HG03066 (cell line): ENCODE results near the gene HELB.

ENCODE experiments used
- ATAC-seq: cut with Tn5 transposase; IDR thresholded peaks from one replicate; pipeline ENCODE4 v1.9.1; 2021; ENCODE audit warnings: low read depth; ENCODE audit not compliant: unreplicated experiment

Gene HELB

GRCh38 chr12:66354291-66354690 is 52.0 kb downstream of the HELB start:
- ATAC-seq, result no peak

DNA sequence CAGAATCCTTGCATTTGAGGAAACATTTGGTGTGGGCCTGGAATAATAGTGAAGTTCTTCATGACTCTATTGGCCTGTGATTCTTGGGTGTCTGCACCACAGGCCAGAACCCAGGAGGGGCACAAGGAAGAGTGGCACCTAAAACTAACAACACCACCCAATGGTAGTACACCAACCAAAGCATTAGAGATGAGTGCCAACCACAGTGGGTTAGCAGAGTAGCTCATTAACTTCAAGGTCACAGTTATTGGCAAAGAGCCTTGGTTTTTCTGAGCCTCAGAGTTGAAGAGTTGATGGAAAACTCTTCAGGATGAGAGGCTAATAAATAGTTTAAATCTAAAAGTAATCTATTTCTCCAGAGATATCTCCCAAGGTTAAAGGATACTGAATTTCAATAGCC is 57.0 kb downstream of the HELB start:
- ATAC-seq, result no peak

DNA sequence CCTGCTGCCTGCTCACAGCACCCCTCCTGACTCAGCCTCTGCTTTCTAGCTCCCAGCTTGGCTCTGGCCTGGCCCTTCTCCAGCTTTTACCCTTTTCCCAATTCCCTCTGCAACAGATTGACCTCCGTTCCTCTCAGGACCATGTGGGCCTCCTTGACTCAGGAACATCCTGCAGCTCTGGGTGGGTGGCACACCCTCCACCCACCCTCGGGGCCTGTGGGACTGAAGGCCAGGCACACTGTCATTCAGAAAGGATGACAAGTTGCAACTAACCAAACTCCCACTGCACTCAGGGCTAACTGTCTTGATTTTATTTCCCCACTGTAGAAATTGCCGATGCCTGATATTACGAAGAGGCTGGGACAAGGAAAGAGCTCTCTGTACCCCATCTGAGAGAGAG is 59.4 kb downstream of the HELB start:
- no peak for ATAC-seq

DNA sequence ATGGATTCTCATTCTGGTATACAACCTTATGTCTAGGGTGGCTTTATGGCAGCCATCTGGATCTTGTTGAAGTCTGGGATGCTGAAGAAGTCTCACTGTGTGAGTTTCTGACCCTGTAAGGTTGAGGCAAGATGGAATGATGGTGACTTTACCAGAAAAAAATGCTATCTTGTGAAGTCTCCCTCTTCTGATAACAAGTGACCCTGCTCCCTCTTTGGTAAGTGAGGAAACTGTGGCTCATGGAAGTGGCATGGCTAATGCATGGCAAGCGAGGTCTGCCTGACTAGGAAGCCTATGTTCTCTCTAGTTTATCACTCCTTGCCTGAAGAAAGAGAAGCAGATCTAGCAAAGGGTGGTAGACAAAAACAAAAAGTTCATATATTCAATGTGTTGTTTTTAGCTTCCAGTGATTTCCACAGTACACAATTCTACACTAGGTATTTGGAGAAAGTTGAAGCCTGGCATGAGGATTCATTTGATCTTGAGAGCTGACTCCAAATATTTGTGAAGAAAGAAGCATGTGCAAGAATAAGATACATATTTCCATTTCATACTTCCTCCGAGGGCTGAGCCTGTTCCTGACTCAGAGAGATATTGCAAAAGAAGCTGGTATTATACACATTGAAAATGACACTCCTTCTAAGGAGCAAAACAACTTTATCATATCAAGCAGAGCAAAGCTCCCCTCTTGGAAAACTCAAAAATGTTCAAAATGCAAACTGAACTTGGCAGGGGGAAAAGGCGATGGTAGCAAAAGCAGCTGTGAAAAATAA is 63.6 kb downstream of the HELB start:
- no peak for ATAC-seq

DNA sequence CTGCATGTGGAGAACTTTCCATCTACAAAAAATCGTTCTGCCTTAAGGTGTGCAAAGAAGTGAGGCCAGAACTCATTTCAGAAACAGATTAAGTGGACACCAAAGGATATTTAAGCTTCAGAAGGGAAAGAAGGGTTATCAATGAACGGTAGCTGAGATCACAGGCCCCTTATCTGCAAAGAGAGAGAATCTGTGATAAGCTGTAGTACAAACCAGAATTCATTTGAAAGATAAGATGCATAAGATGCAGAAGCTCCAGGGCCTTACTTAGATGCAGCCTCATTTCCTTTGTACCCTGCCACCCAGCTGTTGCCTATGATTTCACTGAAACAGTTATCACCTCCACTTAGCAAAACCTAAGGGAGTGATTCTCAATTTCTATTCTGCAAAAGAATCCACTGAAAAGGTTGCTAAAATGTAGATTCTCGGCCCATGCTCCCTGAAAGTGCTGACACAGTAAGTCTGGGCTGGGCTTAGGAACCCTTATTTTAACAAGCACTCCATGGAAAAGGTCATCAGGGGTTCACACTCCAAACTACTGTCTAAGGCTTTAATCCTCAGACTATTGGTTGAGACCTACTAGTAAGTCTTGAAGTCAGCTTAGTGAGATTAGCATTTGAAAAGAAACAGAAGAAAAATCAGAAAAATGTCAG is 64.8 kb downstream of the HELB start:
- no peak for ATAC-seq

DNA sequence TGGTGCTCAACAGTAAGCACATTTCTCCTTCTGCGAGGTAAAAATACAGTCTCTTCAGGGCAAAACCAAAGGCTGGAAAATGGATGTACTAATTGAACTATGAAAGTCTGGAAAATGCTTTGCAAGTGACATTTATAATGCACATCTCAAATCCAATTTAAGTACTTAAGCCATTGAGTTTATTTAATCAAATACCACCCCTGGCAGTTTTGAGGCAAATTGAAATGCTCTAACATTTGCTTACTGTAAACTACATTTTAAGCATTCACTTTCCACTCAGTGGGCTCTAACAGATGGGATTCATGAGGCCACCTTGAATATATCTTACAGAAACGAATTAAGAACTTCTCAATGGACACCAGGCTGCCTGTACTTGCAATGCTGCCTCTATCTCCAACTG is 69.7 kb downstream of the HELB start:
- no peak for ATAC-seq

GRCh38 chr12:66375560-66375959 is 73.3 kb downstream of the HELB start:
- no peak for ATAC-seq

DNA sequence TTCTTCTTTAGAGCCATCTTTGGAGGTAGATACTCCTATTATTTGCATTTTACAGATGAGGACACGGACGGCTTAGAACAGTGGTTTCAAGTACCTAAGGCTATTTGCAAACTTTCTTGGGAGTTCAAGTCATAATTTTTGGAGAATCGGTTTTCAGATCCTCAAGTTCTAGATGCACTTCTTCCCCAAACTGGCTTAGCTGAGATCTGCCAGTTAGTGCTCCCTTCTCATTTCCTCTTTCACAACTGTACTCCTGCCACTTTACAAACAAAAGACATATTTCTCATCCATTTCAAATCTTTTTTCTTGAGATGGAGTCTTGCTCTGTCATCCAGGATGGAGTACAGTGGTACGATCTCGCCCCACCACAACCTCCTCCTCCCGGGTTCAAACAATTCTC is 77.3 kb downstream of the HELB start:
- no peak for ATAC-seq

GRCh38 chr12:66380769-66381535 is 78.7 kb downstream of the HELB start:
- no peak for ATAC-seq

DNA sequence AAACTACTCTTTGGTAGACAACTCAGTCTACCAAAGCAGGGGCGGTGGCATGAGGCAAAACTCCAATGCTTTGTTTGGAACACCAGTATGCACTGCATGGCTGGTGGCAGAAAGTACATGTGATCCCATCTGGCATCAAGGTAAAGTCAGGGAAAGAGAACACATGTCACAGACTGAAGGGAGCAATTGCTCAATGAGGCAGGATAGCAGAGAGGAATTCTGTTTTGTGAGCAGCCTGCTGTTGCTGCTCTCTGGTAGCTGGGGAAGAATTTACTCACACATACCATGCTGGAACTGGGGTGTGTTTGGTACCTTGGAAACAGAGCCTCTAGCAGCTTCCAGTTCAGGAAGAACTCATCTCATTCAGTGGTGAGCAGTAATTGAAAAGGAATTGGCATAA is 84.8 kb downstream of the HELB start:
- ATAC-seq, result no peak
